C4-2B (cell line): ENCODE results near the gene TRHDE.
"Not testable (repeated sequence)": the region's sequence is repeated elsewhere in the genome, so short reads cannot be mapped to it uniquely, and the experiment has no call there.

Source experiments
- H3K27ac ChIP-seq: fragments of 450-650 bp; 2 replicates; pipeline ENCODE4 v1.5.1; 2017
- ZFX ChIP-seq: fragments of 450-650 bp; IDR thresholded peaks from 2 replicates; pipeline ENCODE4 v1.6.1; 2017
- TF ChIP-seq, protein P1 (sequence below): fragments of 450-650 bp; conservative IDR thresholded peaks from 2 replicates; pipeline ENCODE4 v1.5.1; 2017; ENCODE audit warnings: mild to moderate bottlenecking

The TRHDE gene

DNA sequence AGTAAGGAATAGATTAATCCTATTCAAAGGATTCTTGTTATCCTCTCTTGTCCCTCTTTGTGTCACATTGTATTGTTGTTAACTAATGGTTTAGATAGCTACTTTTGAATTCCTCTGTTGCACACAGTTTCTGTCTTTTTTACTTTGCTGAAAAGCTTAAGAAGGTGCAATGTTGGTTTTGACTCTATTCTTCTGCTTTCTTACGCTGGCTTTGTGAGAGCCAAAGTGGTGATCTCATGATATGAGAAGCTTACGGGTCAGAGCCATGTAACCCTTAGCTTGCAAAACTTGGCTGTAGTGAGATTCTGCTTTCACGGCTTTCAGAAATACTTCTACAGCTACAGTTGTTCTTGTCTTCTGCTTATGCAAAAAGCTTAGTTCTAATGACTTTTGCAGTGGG lies 239.7 kb downstream of the TRHDE start:
- TF ChIP-seq, protein P1, sequence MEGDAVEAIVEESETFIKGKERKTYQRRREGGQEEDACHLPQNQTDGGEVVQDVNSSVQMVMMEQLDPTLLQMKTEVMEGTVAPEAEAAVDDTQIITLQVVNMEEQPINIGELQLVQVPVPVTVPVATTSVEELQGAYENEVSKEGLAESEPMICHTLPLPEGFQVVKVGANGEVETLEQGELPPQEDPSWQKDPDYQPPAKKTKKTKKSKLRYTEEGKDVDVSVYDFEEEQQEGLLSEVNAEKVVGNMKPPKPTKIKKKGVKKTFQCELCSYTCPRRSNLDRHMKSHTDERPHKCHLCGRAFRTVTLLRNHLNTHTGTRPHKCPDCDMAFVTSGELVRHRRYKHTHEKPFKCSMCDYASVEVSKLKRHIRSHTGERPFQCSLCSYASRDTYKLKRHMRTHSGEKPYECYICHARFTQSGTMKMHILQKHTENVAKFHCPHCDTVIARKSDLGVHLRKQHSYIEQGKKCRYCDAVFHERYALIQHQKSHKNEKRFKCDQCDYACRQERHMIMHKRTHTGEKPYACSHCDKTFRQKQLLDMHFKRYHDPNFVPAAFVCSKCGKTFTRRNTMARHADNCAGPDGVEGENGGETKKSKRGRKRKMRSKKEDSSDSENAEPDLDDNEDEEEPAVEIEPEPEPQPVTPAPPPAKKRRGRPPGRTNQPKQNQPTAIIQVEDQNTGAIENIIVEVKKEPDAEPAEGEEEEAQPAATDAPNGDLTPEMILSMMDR = no peak
- TF ChIP-seq ZFX = no peak
- no peak overlapping the region for H3K27ac ChIP-seq

DNA sequence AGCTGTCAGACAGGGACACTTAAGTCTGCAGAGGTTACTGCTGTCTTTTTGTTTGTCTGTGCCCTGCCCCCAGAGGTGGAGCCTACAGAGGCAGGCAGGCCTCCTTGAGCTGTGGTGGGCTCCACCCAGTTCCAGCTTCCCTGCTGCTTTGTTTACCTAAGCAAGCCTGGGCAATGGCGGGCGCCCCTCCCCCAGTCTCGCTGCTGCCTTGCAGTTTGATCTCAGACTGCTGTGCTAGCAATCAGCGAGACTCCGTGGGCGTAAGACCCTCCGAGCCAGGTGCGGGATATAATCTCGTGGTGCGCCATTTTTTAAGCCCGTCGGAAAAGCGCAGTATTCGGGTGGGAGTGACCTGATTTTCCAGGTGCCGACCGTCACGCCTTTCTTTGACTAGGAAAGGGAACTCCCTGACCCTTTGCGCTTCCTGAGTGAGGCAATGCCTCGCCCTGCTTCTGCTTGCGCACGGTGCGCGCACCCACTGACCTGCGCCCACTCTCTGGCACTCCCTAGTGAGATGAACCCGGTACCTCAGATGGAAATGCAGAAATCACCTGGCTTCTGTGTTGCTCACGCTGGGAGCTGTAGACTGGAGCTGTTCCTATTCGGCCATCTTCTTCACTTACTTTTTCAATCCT lies 248.0 kb downstream of the TRHDE start:
- H3K27ac ChIP-seq = not testable (repeated sequence)

DNA sequence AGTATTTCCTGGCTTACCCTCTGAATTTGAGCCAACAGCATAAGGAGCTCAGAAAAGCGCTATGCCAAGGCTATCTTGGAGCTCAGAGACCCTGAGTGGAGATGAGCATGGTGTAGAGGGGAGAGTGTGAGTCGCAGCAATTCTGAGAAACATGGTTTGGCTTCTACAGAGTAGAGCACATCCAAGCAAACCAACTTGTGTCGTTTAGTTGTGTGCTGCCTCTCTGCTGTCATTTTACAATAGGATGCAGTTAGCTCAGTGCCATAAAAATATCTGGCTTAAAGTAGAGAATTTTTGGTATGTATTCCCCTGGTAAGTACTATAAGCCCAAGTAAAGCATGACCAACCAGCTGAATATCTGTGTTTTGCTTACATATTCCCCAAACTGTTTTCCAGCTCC lies 249.2 kb downstream of the TRHDE start:
- no peak overlapping the region for H3K27ac ChIP-seq
- TF ChIP-seq, protein P1 = no peak
- TF ChIP-seq ZFX = no peak

DNA sequence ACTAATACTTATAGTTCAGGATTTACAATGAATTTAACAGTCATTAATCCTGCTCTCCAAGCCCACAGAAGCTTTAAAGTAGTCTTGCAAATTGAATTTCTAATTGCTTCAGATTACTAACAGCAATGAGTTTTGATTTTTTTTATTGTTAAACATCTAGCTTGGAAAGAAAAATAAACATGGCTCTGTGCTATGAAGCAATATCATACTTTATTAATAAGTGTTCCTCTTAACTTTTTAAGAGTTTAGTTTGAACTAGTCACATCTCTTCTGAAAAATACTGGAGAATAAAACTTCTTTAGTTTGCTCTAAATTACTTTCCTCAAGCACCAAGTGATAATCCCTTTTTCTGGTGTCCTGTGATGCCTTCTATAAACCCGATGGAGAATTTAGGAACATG lies 250.2 kb downstream of the TRHDE start:
- no peak for TF ChIP-seq ZFX
- TF ChIP-seq, protein P1 = no peak
- no peak overlapping the region for H3K27ac ChIP-seq

DNA sequence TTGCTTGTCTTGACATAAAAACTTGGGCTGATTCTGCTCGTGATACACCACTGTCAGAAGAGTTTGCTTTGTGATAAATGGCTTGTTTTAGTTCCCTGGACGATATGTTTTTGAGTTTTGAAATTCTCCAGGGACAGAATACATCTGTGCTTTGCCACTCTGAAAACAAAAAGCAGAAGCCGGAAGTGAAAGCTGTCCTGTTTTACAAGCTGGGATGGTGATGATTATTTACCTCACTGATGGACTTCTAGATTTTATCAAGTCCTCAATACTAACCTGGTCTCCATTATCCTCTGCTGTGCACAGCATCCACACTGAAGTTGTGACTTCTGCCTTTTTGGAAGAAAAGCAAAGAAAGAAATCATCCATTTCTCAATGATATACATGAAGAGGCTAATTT lies 251.6 kb downstream of the TRHDE start:
- TF ChIP-seq, protein P1 = no peak
- no peak for TF ChIP-seq ZFX
- no peak overlapping the region for H3K27ac ChIP-seq

DNA sequence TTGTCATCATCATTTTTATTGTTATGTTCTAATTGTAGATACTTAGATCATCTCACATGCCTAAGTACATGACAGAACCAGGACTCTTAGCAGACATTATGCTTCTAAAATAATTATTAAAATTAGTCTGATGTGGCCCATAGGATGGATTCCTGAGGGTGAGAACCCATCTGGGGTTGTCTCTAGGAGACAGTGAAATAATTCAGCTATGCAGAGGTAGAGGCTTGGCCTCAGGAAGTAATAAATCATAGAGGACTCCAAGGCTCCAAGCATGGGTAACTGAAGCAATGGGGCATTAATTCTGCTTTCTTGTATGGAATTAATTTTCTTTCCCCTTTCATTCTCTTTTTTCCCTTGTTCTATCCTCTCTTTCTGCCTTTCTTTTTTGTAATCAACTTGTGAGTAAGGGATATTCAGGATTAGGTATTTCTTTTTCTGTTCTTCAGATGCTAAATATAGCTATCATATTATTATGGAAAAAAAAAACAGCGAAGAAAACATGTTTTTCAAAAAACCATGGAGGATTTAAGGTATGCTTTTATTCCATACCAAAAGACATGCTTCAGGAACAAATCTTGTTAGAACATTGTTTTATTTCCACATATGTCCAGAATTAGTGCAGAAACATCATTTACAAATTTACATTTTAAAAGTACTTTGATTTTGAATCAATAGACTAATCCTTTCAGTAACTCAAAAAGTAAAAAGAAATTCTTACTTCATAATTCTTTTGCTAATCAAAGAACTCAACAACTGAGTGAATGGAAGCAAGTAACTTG lies 263.2 kb downstream of the TRHDE start:
- no peak overlapping the region for H3K27ac ChIP-seq
- TF ChIP-seq ZFX = no peak
- TF ChIP-seq, protein P1 = no peak

DNA sequence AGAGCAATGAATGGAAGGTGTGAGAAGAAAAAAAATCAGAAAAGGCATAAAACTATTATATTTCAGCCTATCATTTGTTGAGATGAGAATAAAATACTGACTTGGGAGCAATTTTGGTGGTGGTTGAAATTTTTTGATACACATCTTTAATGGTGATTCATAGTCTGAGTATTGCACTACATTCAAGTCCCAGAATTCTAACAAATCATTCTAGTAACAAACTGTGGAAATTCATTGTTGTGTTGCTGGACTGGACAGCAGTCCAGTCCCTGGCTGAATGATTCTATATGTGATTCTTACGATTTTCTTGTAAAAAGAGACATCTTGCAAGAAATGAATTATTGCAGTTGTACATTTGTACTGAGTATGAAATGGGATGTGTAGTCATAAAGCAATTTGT lies 268.6 kb downstream of the TRHDE start:
- TF ChIP-seq, protein P1 = no peak
- no peak for TF ChIP-seq ZFX
- no peak overlapping the region for H3K27ac ChIP-seq
